GM21619 (cell line): ENCODE measurements around the gene CCL22.
"Not testable (repeated sequence)": the region's sequence is repeated elsewhere in the genome, so short reads cannot be mapped to it uniquely, and the experiment has no call there.

Experiments used
- ATAC-seq: cut with Tn5 transposase; IDR thresholded peaks from one replicate; pipeline ENCODE4 v1.9.1; 2021; ENCODE audit not compliant: unreplicated experiment

The CCL22 gene

GRCh38 chr16:57358527-57359095 is at the start of gene CCL22:
TSS of gene CCL22 (plus strand) at chr16:57358783. CDS start at chr16:57358817, 34 bp downstream.
- ATAC-seq, result peak; percentile 53

GRCh38 chr16:57310801-57311200 is 47.8 kb upstream of the CCL22 start:
- ATAC-seq, result no peak

DNA sequence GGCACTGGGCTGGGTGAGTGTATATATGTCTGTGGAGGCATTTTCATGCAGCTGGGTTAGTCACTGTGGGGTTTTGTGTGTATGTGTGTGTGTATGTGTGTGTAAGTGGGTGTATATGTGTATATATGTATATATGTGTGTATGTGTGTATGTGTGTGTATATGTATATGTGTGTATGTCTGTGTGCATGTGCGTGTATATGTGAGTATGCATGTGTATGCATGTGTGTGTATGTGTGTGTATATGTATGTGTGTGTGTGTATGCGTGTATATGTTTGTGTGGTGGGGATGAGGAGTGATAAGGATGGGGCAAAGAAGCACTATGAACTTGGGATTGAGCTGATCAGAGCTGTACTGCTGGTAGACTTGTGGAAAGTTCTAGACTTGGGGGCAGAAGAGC is 45.1 kb upstream of the CCL22 start:
- no peak for ATAC-seq

GRCh38 chr16:57314161-57314785 is 44.3 kb upstream of the CCL22 start:
- no peak for ATAC-seq

- no peak for ATAC-seq
These were observed 43.2 kb upstream of the CCL22 start for GRCh38 chr16:57315416-57315815.

DNA sequence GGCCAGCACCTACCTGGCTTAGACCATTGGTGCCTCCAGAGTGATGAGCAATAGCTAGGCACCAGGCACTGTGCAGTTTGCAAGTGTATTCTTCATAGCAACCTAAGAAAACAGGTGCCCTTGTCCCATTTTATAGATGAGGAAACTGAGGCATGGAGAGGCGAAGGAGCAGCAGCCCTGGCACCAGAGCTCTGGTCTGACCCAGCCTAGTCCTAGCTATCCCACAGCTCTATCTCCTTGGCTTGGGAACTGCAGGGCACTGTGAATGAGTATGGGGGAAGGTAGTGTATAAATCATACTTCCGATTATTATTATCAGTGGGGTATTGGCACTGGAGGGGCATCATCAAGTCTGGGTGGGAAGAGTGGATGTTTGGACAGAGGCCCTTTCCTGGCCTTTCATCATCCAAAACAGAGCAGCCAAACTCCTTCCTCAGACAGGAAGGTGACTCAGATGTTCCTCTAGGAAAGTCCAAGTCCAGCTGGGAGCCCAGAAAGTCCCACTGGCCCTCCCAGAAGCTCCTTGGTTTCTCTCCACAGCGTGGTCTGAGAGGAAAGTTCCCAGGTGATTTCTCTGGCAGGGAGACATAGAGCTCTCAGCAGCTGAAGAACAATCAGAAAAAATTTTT is 42.1 kb upstream of the CCL22 start:
- no peak for ATAC-seq

- no peak for ATAC-seq
These were observed 40.2 kb upstream of the CCL22 start for GRCh38 chr16:57318240-57318970.

GRCh38 chr16:57319646-57320045 is 38.9 kb upstream of the CCL22 start:
- no peak for ATAC-seq

GRCh38 chr16:57324749-57325148 is 33.8 kb upstream of the CCL22 start:
- ATAC-seq, result no peak

- ATAC-seq, result no peak
These were observed 33.1 kb upstream of the CCL22 start for GRCh38 chr16:57325458-57325857.

GRCh38 chr16:57329718-57330327 is 28.8 kb upstream of the CCL22 start:
- no peak for ATAC-seq

DNA sequence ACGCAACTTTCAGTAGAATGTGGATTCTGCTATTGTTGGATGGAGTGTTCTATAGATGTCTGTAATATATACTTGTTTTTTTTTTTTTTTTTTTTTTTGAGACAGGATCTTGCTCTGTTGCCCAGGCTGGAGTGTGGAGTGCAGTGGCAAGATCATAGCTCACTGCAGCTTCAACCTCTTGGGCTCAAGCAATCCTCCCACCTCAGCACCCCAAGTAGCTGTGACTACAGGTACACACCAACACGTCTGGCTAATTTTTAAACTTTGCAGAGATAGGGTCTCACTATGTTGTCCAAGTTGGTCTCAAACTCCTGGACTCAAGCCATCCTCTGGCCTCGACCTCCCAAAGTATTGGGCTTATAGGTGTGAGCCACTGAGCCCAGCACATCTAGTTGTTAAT is 27.2 kb upstream of the CCL22 start:
- ATAC-seq, result no peak

DNA sequence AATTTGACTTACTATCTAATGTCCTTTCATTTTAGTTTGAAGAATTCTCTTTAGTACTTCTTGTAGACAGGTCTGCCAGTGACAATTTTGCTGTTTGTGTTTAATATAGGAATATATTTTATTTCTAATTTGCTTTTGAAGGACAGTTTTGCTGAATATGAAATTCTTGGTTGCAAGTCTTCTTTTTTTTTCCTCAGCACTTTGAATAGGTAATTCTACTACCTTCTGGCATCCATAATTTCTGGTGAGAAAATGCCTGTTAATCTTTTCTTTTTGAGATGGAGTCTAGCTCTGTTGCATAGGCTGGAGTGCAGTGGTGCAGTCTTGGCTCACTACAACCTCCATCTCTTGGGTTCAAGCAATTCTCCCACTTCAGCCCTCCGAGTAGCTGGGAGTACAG is 25.2 kb upstream of the CCL22 start:
- ATAC-seq, result no peak

DNA sequence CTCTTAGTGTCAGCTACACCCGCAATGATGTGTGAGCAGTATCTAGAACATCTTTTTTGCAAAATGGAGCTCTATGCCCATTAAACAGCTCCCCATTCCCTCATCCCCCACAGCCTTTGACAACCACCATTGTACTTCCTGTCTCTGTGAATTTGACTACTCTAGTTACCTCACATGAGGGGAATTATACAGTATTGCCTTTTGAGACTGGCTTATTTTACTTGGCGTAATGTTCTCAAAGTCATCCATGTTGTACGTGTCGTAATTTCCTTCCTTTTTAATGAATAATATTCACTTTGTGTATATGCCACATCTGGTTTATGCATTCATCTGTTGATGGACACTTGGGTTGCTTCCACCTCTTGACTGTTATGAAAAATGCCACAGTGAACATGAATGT is 23.2 kb upstream of the CCL22 start:
- ATAC-seq, result no peak

GRCh38 chr16:57341062-57341440 is 17.5 kb upstream of the CCL22 start:
- ATAC-seq, result no peak

- no peak for ATAC-seq
These were observed 16.9 kb upstream of the CCL22 start for GRCh38 chr16:57341441-57342303.

GRCh38 chr16:57342606-57343005 is 16.0 kb upstream of the CCL22 start:
- ATAC-seq, result not testable (repeated sequence)

DNA sequence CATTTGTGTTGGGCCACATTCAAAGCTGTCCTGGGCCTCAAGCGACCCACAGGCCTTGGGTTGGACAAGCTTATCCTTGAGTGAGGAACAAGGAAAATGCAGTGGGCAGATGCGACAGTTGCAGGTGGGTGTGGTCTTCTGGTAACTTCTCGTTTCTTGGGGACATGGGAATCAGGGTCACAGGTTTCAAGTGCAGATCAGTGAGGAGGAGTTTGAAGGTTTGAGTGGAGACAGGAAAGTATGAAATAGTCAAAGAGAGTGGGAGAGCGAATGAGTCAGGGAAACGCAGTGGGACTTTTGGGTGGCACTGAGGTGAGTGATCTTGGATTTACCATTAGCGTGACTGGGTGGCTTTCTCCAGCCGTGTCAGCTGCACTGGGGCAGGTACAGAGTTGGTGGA is 15.4 kb upstream of the CCL22 start:
- ATAC-seq, result no peak

- ATAC-seq, result not testable (repeated sequence)
These were observed 14.5 kb upstream of the CCL22 start for GRCh38 chr16:57344094-57344493.

DNA sequence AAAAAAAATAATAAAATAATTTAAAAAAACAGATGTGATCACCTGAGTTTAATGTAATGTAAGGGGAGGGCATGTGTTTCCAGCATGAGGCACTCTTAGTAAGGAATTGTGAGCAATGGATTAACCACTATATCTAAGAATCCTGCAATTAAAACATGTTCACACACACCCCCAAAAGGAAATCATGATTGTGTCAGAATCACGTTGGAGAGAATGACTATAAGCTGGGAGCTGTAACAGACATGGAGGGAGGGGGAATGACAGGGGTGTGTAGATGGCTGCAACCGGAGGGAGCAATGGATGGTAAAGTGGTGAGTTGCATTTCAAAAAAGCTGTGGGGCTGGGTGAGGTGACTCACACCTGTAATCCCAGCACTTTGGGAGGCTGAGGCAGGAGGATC is 13.6 kb upstream of the CCL22 start:
- ATAC-seq, result no peak
